Mesendoderm (in vitro differentiated cells): Measurements from ENCODE around the gene RYR2.

Experiments used
- DNase-seq: peaks from one replicate; pipeline ENCODE4 v3.0.0; 2013
- H2AK5ac ChIP-seq: 2 replicates; pipeline ENCODE4 v1.6.1; 2013; ENCODE audit warnings: low read length, inconsistent platforms
- H2BK120ac ChIP-seq: 2 replicates; pipeline ENCODE4 v1.6.1; 2013; ENCODE audit warnings: low read depth, mild to moderate bottlenecking, low read length, moderate library complexity, mixed read lengths
- H2BK15ac ChIP-seq: replicated peaks from 2 replicates; pipeline ENCODE4 v1.6.1; 2013; ENCODE audit warnings: low read depth, mild to moderate bottlenecking, moderate library complexity
- H2BK5ac ChIP-seq: 2 replicates; pipeline ENCODE4 v1.6.1; 2013; ENCODE audit warnings: low read length, inconsistent platforms
- H3K18ac ChIP-seq: 2 replicates; pipeline ENCODE4 v1.6.1; 2013; ENCODE audit warnings: mild to moderate bottlenecking, low read length, mixed read lengths
- H3K23ac ChIP-seq: one replicate; pipeline ENCODE4 v1.6.1; 2013; ENCODE audit warnings: low read length
- H3K27ac ChIP-seq: 2 replicates; pipeline ENCODE4 v1.5.1; 2013; ENCODE audit warnings: low read depth, mild to moderate bottlenecking, inconsistent platforms, low read length, moderate library complexity
- H3K27me3 ChIP-seq: 2 replicates; pipeline ENCODE4 v1.6.1; 2013; ENCODE audit warnings: low read length, control low read depth, mild to moderate bottlenecking, inconsistent platforms; ENCODE audit not compliant: insufficient read depth, poor library complexity
- H3K36me3 ChIP-seq: 2 replicates; pipeline ENCODE4 v1.6.1; 2013; ENCODE audit warnings: low read length, inconsistent platforms; ENCODE audit not compliant: control insufficient read depth, insufficient read depth
- H3K4ac ChIP-seq: one replicate; pipeline ENCODE4 v1.6.1; 2013; ENCODE audit warnings: low read depth, mild to moderate bottlenecking, low read length, moderate library complexity
- H3K4me1 ChIP-seq: 2 replicates; pipeline ENCODE4 v1.6.1; 2013; ENCODE audit warnings: low read depth, low read length, inconsistent platforms; ENCODE audit not compliant: control insufficient read depth
- H3K4me2 ChIP-seq: 2 replicates; pipeline ENCODE4 v1.6.1; 2013; ENCODE audit warnings: low read length
- H3K4me3 ChIP-seq: 2 replicates; pipeline ENCODE4 v1.5.1; 2013; ENCODE audit warnings: mild to moderate bottlenecking, low read length
- H3K56ac ChIP-seq: one replicate; pipeline ENCODE4 v1.6.1; 2013; ENCODE audit warnings: low read length
- H3K79me1 ChIP-seq: 2 replicates; pipeline ENCODE4 v1.6.1; 2013; ENCODE audit warnings: low read length, inconsistent platforms
- H3K79me2 ChIP-seq: 2 replicates; pipeline ENCODE4 v1.6.1; 2013; ENCODE audit warnings: mild to moderate bottlenecking, low read length; ENCODE audit not compliant: control insufficient read depth, insufficient read depth
- H3K9ac ChIP-seq: 2 replicates; pipeline ENCODE4 v1.6.1; 2013; ENCODE audit warnings: low read length, inconsistent platforms
- H4K5ac ChIP-seq: one replicate; pipeline ENCODE4 v1.6.1; 2013; ENCODE audit warnings: low read length
- H4K8ac ChIP-seq: one replicate; pipeline ENCODE4 v1.6.1; 2013; ENCODE audit warnings: low read depth, mild to moderate bottlenecking, control low read depth, low read length, moderate library complexity
- WGBS: extraction: QIAGEN DNeasy Blood & Tissue Kit; methylation state at CpG from one replicate; pipeline ENCODE4 v1.1.7; 2013; ENCODE audit warnings: low lambda C conversion rate, missing lambda C conversion rate; ENCODE audit not compliant: insufficient coverage; ENCODE audit errors: extremely low coverage; 5-methylcytosine and 5-hydroxymethylcytosine counted together

The RYR2 gene

DNA sequence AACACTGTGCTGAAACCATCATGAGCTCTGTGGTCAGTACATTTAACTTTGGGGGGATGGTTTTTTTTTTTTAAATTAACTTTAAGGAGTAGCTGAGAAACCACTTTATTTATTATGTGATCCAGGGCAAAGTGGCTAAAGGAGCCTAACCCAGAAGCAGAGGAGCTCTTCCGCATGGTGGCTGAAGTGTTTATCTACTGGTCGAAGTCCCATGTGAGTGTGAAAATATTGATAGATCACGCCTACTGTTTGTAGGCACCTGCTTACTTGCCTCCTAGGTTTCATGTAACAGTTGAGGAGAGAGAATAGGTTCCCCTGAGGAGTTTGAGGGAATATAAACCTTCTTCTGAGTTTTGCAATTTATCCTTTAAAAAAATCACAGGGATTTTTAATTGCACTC is 667.4 kb downstream of the RYR2 start:
- WGBS, result no CpG with 5 or more reads among the region's 3 CpGs
- H4K8ac ChIP-seq, result no peak overlapping the region
- no peaks in the 10 kb centered on the region for H3K27me3 ChIP-seq
- H3K4me3 ChIP-seq, result no peak overlapping the region
- H3K4me1 ChIP-seq, result no peaks in the 10 kb centered on the region
- H3K79me2 ChIP-seq, result no peaks in the 10 kb centered on the region
- DNase-seq, result no peak
- no peak overlapping the region for H3K18ac ChIP-seq
- no peak overlapping the region for H3K4me2 ChIP-seq
- no peak overlapping the region for H3K4ac ChIP-seq
- no peak overlapping the region for H2BK15ac ChIP-seq
- no peak overlapping the region for H3K27ac ChIP-seq
- H2BK120ac ChIP-seq, result no peak overlapping the region
- no peak overlapping the region for H3K23ac ChIP-seq
- H2AK5ac ChIP-seq, result no peak overlapping the region
- H2BK5ac ChIP-seq, result no peak overlapping the region
- no peak overlapping the region for H3K56ac ChIP-seq
- H3K36me3 ChIP-seq, result no peaks in the 10 kb centered on the region
- no peak overlapping the region for H4K5ac ChIP-seq
- H3K79me1 ChIP-seq, result no peaks in the 10 kb centered on the region
- no peak overlapping the region for H3K9ac ChIP-seq

DNA sequence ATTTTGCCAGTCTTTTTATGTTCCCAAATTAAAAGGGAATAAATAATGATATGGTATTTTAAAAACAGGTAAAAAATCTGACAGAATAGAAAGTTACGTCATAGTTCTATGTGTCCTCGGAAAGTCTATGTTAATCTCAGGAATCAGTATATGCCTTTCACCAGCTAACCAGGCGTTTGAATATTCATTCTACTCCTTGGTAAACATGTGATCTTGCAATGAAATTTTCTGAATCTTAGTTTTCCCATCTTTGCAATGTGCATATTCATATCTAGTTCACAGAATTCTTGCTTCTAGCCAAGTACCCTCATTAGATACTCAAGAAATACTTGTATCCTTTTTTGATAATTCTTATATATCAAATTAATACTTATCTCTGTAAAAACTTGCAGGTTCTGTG is 669.3 kb downstream of the RYR2 start:
- no peak overlapping the region for H3K9ac ChIP-seq
- no peak overlapping the region for H3K27ac ChIP-seq
- H4K8ac ChIP-seq, result no peak overlapping the region
- no peak overlapping the region for H3K4ac ChIP-seq
- no peak overlapping the region for H3K4me3 ChIP-seq
- no peaks in the 10 kb centered on the region for H3K79me2 ChIP-seq
- H2BK15ac ChIP-seq, result no peak overlapping the region
- no peak overlapping the region for H2BK120ac ChIP-seq
- no peak overlapping the region for H3K56ac ChIP-seq
- H3K36me3 ChIP-seq, result no peaks in the 10 kb centered on the region
- H3K4me1 ChIP-seq, result no peaks in the 10 kb centered on the region
- no peak overlapping the region for H3K18ac ChIP-seq
- H2BK5ac ChIP-seq, result no peak overlapping the region
- no peak for DNase-seq
- H4K5ac ChIP-seq, result no peak overlapping the region
- H3K23ac ChIP-seq, result no peak overlapping the region
- no peaks in the 10 kb centered on the region for H3K27me3 ChIP-seq
- WGBS, result no CpG with 5 or more reads among the region's 3 CpGs
- H3K79me1 ChIP-seq, result no peaks in the 10 kb centered on the region
- no peak overlapping the region for H3K4me2 ChIP-seq
- H2AK5ac ChIP-seq, result no peak overlapping the region

DNA sequence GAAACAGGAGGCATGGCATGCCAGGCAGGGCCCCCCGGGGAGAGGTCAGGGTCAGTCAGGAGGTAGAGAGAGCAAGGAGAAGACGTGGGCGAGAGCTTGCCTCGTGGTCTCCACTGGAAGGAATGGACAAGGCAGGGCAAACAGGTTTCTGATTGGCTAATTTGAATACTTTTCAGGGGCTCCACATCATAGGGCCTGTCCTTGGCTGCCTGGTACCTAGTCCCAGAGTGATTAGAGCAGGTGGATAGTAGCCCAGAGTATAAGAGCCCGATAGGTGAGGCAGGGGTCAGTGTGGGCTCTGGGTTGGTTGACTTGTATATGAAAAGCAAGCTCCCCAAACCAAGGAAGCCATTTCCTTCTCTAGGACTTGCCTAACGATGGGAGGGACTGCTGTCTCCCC is 670.1 kb downstream of the RYR2 start:
- no peak overlapping the region for H3K4me2 ChIP-seq
- no peak overlapping the region for H2AK5ac ChIP-seq
- no peaks in the 10 kb centered on the region for H3K79me2 ChIP-seq
- H3K18ac ChIP-seq, result no peak overlapping the region
- H3K36me3 ChIP-seq, result no peaks in the 10 kb centered on the region
- no peak overlapping the region for H4K5ac ChIP-seq
- no peak overlapping the region for H3K23ac ChIP-seq
- no peak overlapping the region for H3K4me3 ChIP-seq
- peak; percentile 5 for DNase-seq
- H2BK15ac ChIP-seq, result no peak overlapping the region
- H4K8ac ChIP-seq, result no peak overlapping the region
- H3K4me1 ChIP-seq, result no peaks in the 10 kb centered on the region
- H3K4ac ChIP-seq, result no peak overlapping the region
- no peak overlapping the region for H2BK120ac ChIP-seq
- no peak overlapping the region for H2BK5ac ChIP-seq
- no peaks in the 10 kb centered on the region for H3K79me1 ChIP-seq
- no peak overlapping the region for H3K9ac ChIP-seq
- WGBS, result no CpG with 5 or more reads among the region's 6 CpGs
- H3K56ac ChIP-seq, result no peak overlapping the region
- no peaks in the 10 kb centered on the region for H3K27me3 ChIP-seq
- no peak overlapping the region for H3K27ac ChIP-seq

DNA sequence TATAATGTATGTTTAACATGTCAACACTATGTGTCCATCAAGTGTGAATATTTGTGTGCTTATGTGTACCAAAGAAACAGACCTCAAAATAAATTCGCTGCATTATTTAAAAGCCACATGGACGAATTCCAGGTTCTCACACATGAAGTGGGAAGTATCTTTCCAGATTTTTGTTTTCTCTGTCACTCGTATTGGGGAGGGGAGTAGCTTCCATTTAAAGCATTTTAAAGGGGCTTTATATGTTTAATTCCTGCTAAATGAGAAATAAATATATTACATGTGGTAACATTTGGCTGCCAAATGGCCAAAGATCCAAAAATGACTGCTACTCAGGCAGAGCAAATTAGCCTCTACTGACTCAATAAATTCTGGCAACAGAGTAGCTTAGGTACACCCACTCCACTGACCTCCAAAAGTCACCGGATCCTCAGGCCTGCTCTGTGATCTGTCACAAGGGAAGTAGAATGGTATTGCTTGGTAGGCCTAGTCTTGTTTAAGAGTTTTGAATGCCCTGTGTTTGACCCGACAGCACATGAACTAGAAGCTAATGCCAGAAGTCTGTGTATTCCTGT is 670.7 kb downstream of the RYR2 start:
- H3K4me1 ChIP-seq, result no peaks in the 10 kb centered on the region
- H3K27ac ChIP-seq, result no peak overlapping the region
- H3K56ac ChIP-seq, result no peak overlapping the region
- no CpG with 5 or more reads among the region's 5 CpGs for WGBS
- H2BK15ac ChIP-seq, result no peak overlapping the region
- no peak for DNase-seq
- no peak overlapping the region for H2BK120ac ChIP-seq
- H3K27me3 ChIP-seq, result no peaks in the 10 kb centered on the region
- no peak overlapping the region for H3K18ac ChIP-seq
- H4K8ac ChIP-seq, result no peak overlapping the region
- H4K5ac ChIP-seq, result no peak overlapping the region
- H3K79me1 ChIP-seq, result no peaks in the 10 kb centered on the region
- H2AK5ac ChIP-seq, result no peak overlapping the region
- no peaks in the 10 kb centered on the region for H3K36me3 ChIP-seq
- H3K79me2 ChIP-seq, result no peaks in the 10 kb centered on the region
- no peak overlapping the region for H3K23ac ChIP-seq
- H2BK5ac ChIP-seq, result no peak overlapping the region
- no peak overlapping the region for H3K4me3 ChIP-seq
- no peak overlapping the region for H3K9ac ChIP-seq
- no peak overlapping the region for H3K4me2 ChIP-seq
- H3K4ac ChIP-seq, result no peak overlapping the region

DNA sequence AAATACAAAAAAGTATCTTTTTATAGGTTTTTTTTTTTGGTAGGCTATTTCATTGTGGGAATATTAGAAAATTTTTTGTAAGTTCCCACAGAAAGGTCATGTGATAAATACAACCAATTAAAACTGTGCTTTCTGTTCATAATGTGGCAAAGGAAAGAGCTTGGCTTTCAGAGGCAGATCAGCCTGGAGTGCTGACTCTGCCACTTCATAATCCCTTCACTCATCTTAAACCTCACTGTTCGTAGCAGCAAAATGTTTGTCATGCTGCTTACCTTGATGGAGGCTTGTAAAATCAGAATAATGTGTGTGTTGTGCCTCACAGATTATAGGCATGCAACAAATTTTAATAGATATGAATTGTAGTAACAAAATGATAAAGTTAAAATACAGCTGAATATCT is 671.9 kb downstream of the RYR2 start:
- Histone ChIP-seq H3K18ac (no peak overlapping the region), H4K8ac (no peak overlapping the region), H3K27ac (no peak overlapping the region), H2BK15ac (no peak overlapping the region), H3K79me1 (no peaks in the 10 kb centered on the region), H3K4ac (no peak overlapping the region), H3K4me1 (no peaks in the 10 kb centered on the region), H2BK5ac (no peak overlapping the region), H3K56ac (no peak overlapping the region), H2BK120ac (no peak overlapping the region), H3K9ac (no peak overlapping the region), H3K27me3 (no peaks in the 10 kb centered on the region), H3K23ac (no peak overlapping the region), H3K4me2 (no peak overlapping the region), H3K36me3 (no peaks in the 10 kb centered on the region), H3K79me2 (no peaks in the 10 kb centered on the region), H3K4me3 (no peak overlapping the region), H2AK5ac (no peak overlapping the region), H4K5ac (no peak overlapping the region)
- no CpG with 5 or more reads among the region's 1 CpG for WGBS
- DNase-seq, result no peak

DNA sequence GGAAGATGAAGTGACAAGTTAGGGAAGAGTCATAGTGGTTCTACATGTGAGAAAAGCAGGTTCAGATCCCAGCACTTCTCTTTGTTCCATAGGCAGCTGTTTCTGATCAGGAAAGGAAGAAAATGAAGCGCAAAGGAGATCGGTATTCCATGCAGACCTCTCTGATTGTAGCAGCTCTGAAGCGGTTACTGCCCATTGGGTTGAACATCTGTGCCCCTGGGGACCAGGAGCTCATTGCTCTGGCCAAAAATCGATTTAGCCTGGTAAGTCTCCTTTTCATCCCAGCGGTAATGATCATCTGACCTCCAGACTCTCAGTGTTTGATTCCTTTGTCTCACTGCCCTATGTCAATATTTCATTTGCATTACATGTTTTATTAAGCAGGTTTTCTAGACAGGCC is 675.1 kb downstream of the RYR2 start:
- H3K23ac ChIP-seq, result no peak overlapping the region
- H3K4ac ChIP-seq, result no peak overlapping the region
- no peak overlapping the region for H4K5ac ChIP-seq
- no peak overlapping the region for H3K4me2 ChIP-seq
- no CpG with 5 or more reads among the region's 5 CpGs for WGBS
- H2BK15ac ChIP-seq, result no peak overlapping the region
- H3K4me1 ChIP-seq, result no peaks in the 10 kb centered on the region
- no peak overlapping the region for H2BK120ac ChIP-seq
- no peak overlapping the region for H3K27ac ChIP-seq
- H3K36me3 ChIP-seq, result no peaks in the 10 kb centered on the region
- H3K4me3 ChIP-seq, result no peak overlapping the region
- no peak overlapping the region for H3K9ac ChIP-seq
- no peaks in the 10 kb centered on the region for H3K79me2 ChIP-seq
- H3K27me3 ChIP-seq, result no peaks in the 10 kb centered on the region
- no peaks in the 10 kb centered on the region for H3K79me1 ChIP-seq
- no peak overlapping the region for H3K56ac ChIP-seq
- H2BK5ac ChIP-seq, result no peak overlapping the region
- DNase-seq, result no peak
- no peak overlapping the region for H2AK5ac ChIP-seq
- H4K8ac ChIP-seq, result no peak overlapping the region
- H3K18ac ChIP-seq, result no peak overlapping the region
